SH-SY5Y (cell line): Measurements from ENCODE around the gene ACO1.

ENCODE experiments used
- GATA2 ChIP-seq: IDR thresholded peaks from 2 replicates; pipeline ENCODE4 v1.6.1; 2011; ENCODE audit warnings: mild to moderate bottlenecking, low read depth, low read length
- GATA3 ChIP-seq: IDR thresholded peaks from 2 replicates; pipeline ENCODE4 v1.6.1; 2011; ENCODE audit warnings: low read depth, mild to moderate bottlenecking, low read length, moderate library complexity

The ACO1 gene

GRCh38 chr9:32384364-32385151 is at the start of gene ACO1:
Gene ACO1, plus strand, starts transcription at chr9:32384643. Its CDS starts 20,864 bp downstream, at chr9:32405507.
- TF ChIP-seq GATA2 (no peak), GATA3 (no peak)

GRCh38 chr9:32334916-32335895 is 49.2 kb upstream of the ACO1 start:
- no peak for TF ChIP-seq GATA2
- no peak for TF ChIP-seq GATA3

- no peak for TF ChIP-seq GATA2
Measured at GRCh38 chr9:32339424-32339823, 45.0 kb upstream of the ACO1 start.

GRCh38 chr9:32340361-32340760 is 44.1 kb upstream of the ACO1 start:
- no peak for TF ChIP-seq GATA2
- TF ChIP-seq GATA3, result no peak

GRCh38 chr9:32344551-32345182 is 39.8 kb upstream of the ACO1 start:
- TF ChIP-seq GATA2 (no peak), GATA3 (no peak)

GRCh38 chr9:32345243-32345642 is 39.2 kb upstream of the ACO1 start:
- TF ChIP-seq GATA3 (no peak), GATA2 (no peak)

GRCh38 chr9:32347571-32347970 is 36.9 kb upstream of the ACO1 start:
- no peak for TF ChIP-seq GATA2
- no peak for TF ChIP-seq GATA3

- no peak for TF ChIP-seq GATA3
- no peak for TF ChIP-seq GATA2
Measured at GRCh38 chr9:32348106-32348695, 36.2 kb upstream of the ACO1 start.

GRCh38 chr9:32349013-32349412 is 35.4 kb upstream of the ACO1 start:
- TF ChIP-seq GATA2 (no peak), GATA3 (no peak)

- TF ChIP-seq GATA2 (no peak), GATA3 (no peak)
Measured at GRCh38 chr9:32350682-32351081, 33.8 kb upstream of the ACO1 start.

GRCh38 chr9:32351845-32352244 is 32.6 kb upstream of the ACO1 start:
- TF ChIP-seq GATA2, result no peak
- no peak for TF ChIP-seq GATA3

- TF ChIP-seq GATA3 (no peak), GATA2 (no peak)
Measured at GRCh38 chr9:32359452-32359851, 25.0 kb upstream of the ACO1 start.

- TF ChIP-seq GATA2 (no peak), GATA3 (no peak)
Measured at GRCh38 chr9:32360983-32361673, 23.3 kb upstream of the ACO1 start.

GRCh38 chr9:32371279-32371678 is 13.2 kb upstream of the ACO1 start:
- TF ChIP-seq GATA3 (no peak), GATA2 (no peak)
